HepG2 (cell line): ENCODE measurements around the gene PHLPP2. TPM values are rescaled to one million over a fixed set of nuclear protein-coding genes. Genes with fewer than 3 reads are reported as not detected.

ENCODE experiments used
- ATAC-seq: fragments of 200-7000 bp; cut with Tn5 transposase; 3 replicates; pipeline ENCODE4 v1.9.1; 2020; ENCODE audit warnings: mild to moderate bottlenecking, moderate library complexity
- BruUV-seq: library from RNA; stranded (reverse); fragments of 400-500 nt; replicated peaks from 2 replicates; lab custom pipeline; 2021; lab: Mats Ljungman, UMichigan
- CTCF ChIA-PET: fragments of 300-600 bp; formaldehyde crosslinking; extraction: SDS; loops from one replicate; lab custom pipeline; 2021; ENCODE audit warnings: low total read pairs, inconsistent platforms, low intra/inter-chr PET ratio; lab: Yijun Ruan, JAX
- POLR2A ChIA-PET: fragments of 350-600 bp; sonication (Branson Sonifier 250); formaldehyde crosslinking; loops from one replicate; lab custom pipeline; 2020; ENCODE audit warnings: antibody characterized with exemption, inconsistent platforms; lab: Yijun Ruan, JAX
- DNase-seq: peaks from one replicate; pipeline ENCODE4 v3.0.0-alpha.2; 2015; ENCODE audit warnings: low spot score
- FAIRE-seq: peaks from 3 replicates; lab custom pipeline; 2011; peaks lifted over from hg19 to GRCh38; lab: Jason Lieb, UNC
- H2AFZ ChIP-seq: one replicate; pipeline ENCODE4 v1.6.1; 2011; ENCODE audit warnings: low read length, inconsistent platforms
- H3K27ac ChIP-seq: fragments of 300-600 bp; 3 replicates; pipeline ENCODE4 v1.8.0; 2011; ENCODE audit warnings: mixed run types, mild to moderate bottlenecking, mixed read lengths, low read length, inconsistent platforms; ENCODE audit not compliant: insufficient read depth; ENCODE audit errors: extremely low read length
- H3K27me3 ChIP-seq, 2 experiments: fragments of 200-600 bp in 1 of 2; 2 replicates in 1 of 2; 3 replicates in 1 of 2; pipeline versions ENCODE4 v1.6.0 to v1.8.0; 2011; ENCODE audit warnings: low read length in 2 of 2, mild to moderate bottlenecking in 2 of 2, moderate library complexity in 2 of 2, inconsistent platforms in 1 of 2; ENCODE audit not compliant: insufficient read depth in 2 of 2, control insufficient read depth in 1 of 2
- H3K36me3 ChIP-seq, 2 experiments: fragments of 200-600 bp in 1 of 2; replicated peaks in 1 of 2; 2 replicates in 1 of 2; 3 replicates in 1 of 2; pipeline versions ENCODE4 v1.5.1 to v1.8.0; 2011; ENCODE audit warnings: low read length in 2 of 2, inconsistent platforms in 1 of 2; ENCODE audit not compliant: insufficient read depth in 2 of 2, control insufficient read depth in 1 of 2
- H3K4me1 ChIP-seq: 2 replicates; pipeline ENCODE4 v1.5.1; 2012; ENCODE audit warnings: low read length, inconsistent platforms; ENCODE audit not compliant: insufficient read depth
- H3K4me2 ChIP-seq: 2 replicates; pipeline ENCODE4 v1.6.0; 2011; ENCODE audit warnings: low read depth, low read length, inconsistent platforms
- H3K4me3 ChIP-seq, 3 experiments: fragments of 200-600 bp in 1 of 3; sonication (generic), shearing (Covaris generic) in 1 of 3; replicated peaks in 1 of 3; 2 replicates each; pipeline ENCODE4 v1.5.1; 2011 to 2016; ENCODE audit warnings: low read length in 3 of 3, inconsistent platforms in 2 of 3, low read depth in 2 of 3, mild to moderate bottlenecking in 2 of 3, control low read depth in 1 of 3, mixed read lengths in 1 of 3; ENCODE audit not compliant: insufficient read depth in 1 of 3
- H3K79me2 ChIP-seq: one replicate; pipeline ENCODE4 v1.6.1; 2011; ENCODE audit warnings: low read length, inconsistent platforms; ENCODE audit not compliant: insufficient read depth
- H3K9ac ChIP-seq: 2 replicates; pipeline ENCODE4 v1.6.0; 2011; ENCODE audit warnings: mild to moderate bottlenecking, low read depth, low read length, inconsistent platforms; ENCODE audit not compliant: insufficient read depth
- H3K9me3 ChIP-seq: 2 replicates; pipeline ENCODE4 v1.5.1; 2012; ENCODE audit warnings: mild to moderate bottlenecking, low read length
- H4K20me1 ChIP-seq: 2 replicates; pipeline ENCODE4 v1.6.0; 2011; ENCODE audit warnings: inconsistent platforms, mild to moderate bottlenecking, low read length, moderate library complexity; ENCODE audit not compliant: insufficient read depth
- KLF11 ChIP-seq: IDR thresholded peaks from 2 replicates; pipeline ENCODE4 v1.6.1; 2016; ENCODE audit warnings: missing compliant biosample characterization
- RFX5 ChIP-seq: IDR thresholded peaks from 2 replicates; pipeline ENCODE4 v1.6.1; 2011; ENCODE audit warnings: low read depth, low read length, improper control_type of control experiment
- ZNF569 ChIP-seq: sonication (generic); formaldehyde crosslinking; IDR thresholded peaks from 2 replicates; pipeline ENCODE4 v1.5.0; 2020; ENCODE audit warnings: mild to moderate bottlenecking, missing genetic modification reagents, moderate library complexity, borderline replicate concordance
- ZNF749 ChIP-seq: sonication (generic); formaldehyde crosslinking; IDR thresholded peaks from 2 replicates; pipeline ENCODE4 v1.8.0; 2022; ENCODE audit warnings: mild to moderate bottlenecking, missing genetic modification reagents, moderate library complexity, borderline replicate concordance
- WGBS: methylation state at CpG from one replicate; pipeline ENCODE4 v1.1.6; 2017; ENCODE audit warnings: low lambda C conversion rate; 5-methylcytosine and 5-hydroxymethylcytosine counted together
- in situ Hi-C: cut with HindIII; loops from 2 replicates; pipeline ENCODE4 v1.10.0; 2017; ENCODE audit warnings: low pct_unique_long_range_greater_than_20kb; ENCODE audit not compliant: extremely low pct_ligation_motif_present
- intact Hi-C: fragments of 100-400 bp; cut with micrococcal nuclease; formaldehyde crosslinking; loops from one replicate; pipeline ENCODE4 v1.10.0; 2022; ENCODE audit not compliant: unreplicated experiment
- polyA plus RNA-seq, 8 experiments: library from polyadenylated mRNA; depleted of rRNA in 3 of 8; stranded (reverse) in 7 of 8; unstranded in 1 of 8; fragments of >200 nt; fragmentation: Illumina TruSeq in 4 of 8; extraction: Trizol in 4 of 8; gene quantifications; 2 replicates each; pipeline versions ENCODE4 v1.2.1 to v1.2.3, GENCODE V29; 2011 to 2016; ENCODE audit warnings: low read depth in 4 of 8, missing spikeins in 1 of 8, mixed read lengths in 1 of 8; ENCODE audit not compliant: insufficient read depth in 1 of 8
- total RNA-seq, 5 experiments: library from RNA; depleted of rRNA; stranded (reverse); fragments of >200 nt; fragmentation: Illumina TruSeq; extraction: Trizol; gene quantifications; 2 replicates each; pipeline ENCODE4 v1.2.3, GENCODE V29; 2016; ENCODE audit warnings: low read depth in 1 of 5
- TF ChIP-seq, protein P1 (sequence below): sonication (generic); formaldehyde crosslinking; IDR thresholded peaks from 2 replicates; pipeline ENCODE4 v1.8.1; 2023; ENCODE audit warnings: missing genetic modification reagents, mild to moderate bottlenecking, borderline replicate concordance
- TF ChIP-seq, protein P2 (sequence below): sonication (generic); formaldehyde crosslinking; conservative IDR thresholded peaks from 2 replicates; pipeline ENCODE4 v1.4.0; 2020; ENCODE audit warnings: missing genetic modification reagents
- TF ChIP-seq, protein P3 (sequence below): sonication (generic); formaldehyde crosslinking; IDR thresholded peaks from 2 replicates; pipeline ENCODE4 v1.5.0; 2020; ENCODE audit warnings: missing genetic modification reagents

Gene PHLPP2
- total and polyA plus RNA-seq, 2 of the 13 experiments (the other 11 are each of a cell fraction or from before 2014, with no cell fraction given) = 8.9 TPM

DNA sequence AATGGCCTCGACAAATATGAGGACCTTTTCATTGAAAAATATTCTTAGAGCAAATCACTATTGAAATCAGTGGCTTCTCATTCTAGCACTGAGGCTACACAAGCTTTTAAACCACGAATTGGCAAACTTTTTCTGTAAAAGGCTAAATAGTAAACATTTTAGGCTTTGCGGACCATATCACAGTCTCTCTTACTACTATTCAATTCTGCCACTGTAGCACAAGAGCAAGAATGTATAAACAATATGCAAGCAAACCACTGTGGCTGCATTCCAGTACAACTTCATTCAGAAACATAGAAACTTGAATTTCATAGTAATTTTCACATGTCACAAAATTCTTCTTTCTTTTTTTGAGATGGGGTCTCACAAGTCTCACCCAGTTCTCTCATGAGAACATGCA, 49.1 kb downstream of the PHLPP2 start:
- H3K4me2 ChIP-seq = no peak overlapping the region
- no peaks in the 10 kb centered on the region for H4K20me1 ChIP-seq
- TF ChIP-seq, protein P1, sequence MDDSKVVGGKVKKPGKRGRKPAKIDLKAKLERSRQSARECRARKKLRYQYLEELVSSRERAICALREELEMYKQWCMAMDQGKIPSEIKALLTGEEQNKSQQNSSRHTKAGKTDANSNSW = no peak
- TF ChIP-seq RFX5 (no peak), ZNF749 (CRISPR knock-in tag) (no peak), KLF11 (CRISPR knock-in tag) (no peak), ZNF569 (CRISPR knock-in tag) (no peak)
- TF ChIP-seq, protein P2, sequence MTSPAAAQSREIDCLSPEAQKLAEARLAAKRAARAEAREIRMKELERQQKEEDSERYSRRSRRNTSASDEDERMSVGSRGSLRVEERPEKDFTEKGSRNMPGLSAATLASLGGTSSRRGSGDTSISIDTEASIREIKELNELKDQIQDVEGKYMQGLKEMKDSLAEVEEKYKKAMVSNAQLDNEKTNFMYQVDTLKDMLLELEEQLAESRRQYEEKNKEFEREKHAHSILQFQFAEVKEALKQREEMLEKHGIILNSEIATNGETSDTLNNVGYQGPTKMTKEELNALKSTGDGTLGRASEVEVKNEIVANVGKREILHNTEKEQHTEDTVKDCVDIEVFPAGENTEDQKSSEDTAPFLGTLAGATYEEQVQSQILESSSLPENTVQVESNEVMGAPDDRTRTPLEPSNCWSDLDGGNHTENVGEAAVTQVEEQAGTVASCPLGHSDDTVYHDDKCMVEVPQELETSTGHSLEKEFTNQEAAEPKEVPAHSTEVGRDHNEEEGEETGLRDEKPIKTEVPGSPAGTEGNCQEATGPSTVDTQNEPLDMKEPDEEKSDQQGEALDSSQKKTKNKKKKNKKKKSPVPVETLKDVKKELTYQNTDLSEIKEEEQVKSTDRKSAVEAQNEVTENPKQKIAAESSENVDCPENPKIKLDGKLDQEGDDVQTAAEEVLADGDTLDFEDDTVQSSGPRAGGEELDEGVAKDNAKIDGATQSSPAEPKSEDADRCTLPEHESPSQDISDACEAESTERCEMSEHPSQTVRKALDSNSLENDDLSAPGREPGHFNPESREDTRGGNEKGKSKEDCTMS (CRISPR knock-in tag) = no peak
- TF ChIP-seq, protein P3, sequence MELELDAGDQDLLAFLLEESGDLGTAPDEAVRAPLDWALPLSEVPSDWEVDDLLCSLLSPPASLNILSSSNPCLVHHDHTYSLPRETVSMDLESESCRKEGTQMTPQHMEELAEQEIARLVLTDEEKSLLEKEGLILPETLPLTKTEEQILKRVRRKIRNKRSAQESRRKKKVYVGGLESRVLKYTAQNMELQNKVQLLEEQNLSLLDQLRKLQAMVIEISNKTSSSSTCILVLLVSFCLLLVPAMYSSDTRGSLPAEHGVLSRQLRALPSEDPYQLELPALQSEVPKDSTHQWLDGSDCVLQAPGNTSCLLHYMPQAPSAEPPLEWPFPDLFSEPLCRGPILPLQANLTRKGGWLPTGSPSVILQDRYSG (CRISPR knock-in tag) = no peak
- FAIRE-seq (no peak), ATAC-seq (no peak), DNase-seq (no peak)
- no peak overlapping the region for H3K9ac ChIP-seq
- H3K9me3 ChIP-seq = no peaks in the 10 kb centered on the region
- H3K27ac ChIP-seq = no peak overlapping the region
- H3K79me2 ChIP-seq = no peaks in the 10 kb centered on the region
- intact Hi-C loops (no loop called here), in situ Hi-C loops (no loop called here)
- peaks cover 25% of the 10 kb centered on the region for H3K4me1 ChIP-seq
- H3K36me3 ChIP-seq = peaks cover 6 to 44% of the 10 kb centered on the region in 2 experiments
- no TSS peak for BruUV-seq
- WGBS = 89% methylated on average over 3 of the region's 3 CpGs
- ChIA-PET CTCF (no interaction called here), POLR2A (no interaction called here)
- no peak overlapping the region for H3K4me3 ChIP-seq
- no peak overlapping the region for H2AFZ ChIP-seq
- H3K27me3 ChIP-seq = no peaks in the 10 kb centered on the region
